ENCODE measurements around the gene CD70.

DNA sequence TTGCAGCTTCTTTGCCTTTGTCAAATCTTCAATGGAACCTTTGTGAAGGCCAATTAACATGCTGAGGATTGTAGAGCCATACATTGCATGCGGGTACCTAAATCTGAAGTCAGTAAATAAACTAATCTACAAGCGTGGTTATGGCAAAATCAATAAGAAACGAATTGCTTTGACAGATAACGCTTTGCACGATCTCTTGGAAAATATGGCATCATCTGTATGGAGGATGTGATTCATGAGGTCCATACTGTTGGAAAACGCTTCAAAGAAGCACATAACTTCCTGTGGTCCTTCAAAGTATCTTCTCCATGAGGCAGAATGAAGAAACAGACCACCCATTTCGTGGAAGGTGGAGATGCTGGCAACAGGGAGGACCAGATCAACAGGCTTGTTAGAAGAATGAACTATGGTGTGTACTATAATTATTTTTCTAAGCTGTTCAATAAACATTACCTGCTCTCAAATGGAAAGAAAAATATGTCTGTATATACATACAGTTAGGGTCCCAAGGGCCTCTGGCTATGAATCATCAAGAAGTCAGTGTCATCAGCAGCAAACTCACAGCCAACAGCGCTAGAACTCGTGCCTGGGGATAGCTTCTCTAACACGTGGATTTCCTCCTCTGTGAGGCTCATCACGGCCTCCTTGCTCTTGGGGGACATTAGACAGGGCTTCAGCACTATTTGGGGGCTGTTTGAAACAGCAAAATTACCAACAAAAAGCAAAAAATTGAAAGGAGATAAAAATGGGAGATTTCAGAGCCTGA, 2.9 kb upstream of the CD70 start:
- TF ChIP-seq, protein P1, sequence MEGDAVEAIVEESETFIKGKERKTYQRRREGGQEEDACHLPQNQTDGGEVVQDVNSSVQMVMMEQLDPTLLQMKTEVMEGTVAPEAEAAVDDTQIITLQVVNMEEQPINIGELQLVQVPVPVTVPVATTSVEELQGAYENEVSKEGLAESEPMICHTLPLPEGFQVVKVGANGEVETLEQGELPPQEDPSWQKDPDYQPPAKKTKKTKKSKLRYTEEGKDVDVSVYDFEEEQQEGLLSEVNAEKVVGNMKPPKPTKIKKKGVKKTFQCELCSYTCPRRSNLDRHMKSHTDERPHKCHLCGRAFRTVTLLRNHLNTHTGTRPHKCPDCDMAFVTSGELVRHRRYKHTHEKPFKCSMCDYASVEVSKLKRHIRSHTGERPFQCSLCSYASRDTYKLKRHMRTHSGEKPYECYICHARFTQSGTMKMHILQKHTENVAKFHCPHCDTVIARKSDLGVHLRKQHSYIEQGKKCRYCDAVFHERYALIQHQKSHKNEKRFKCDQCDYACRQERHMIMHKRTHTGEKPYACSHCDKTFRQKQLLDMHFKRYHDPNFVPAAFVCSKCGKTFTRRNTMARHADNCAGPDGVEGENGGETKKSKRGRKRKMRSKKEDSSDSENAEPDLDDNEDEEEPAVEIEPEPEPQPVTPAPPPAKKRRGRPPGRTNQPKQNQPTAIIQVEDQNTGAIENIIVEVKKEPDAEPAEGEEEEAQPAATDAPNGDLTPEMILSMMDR (IDR thresholded peaks at IDR 0.05): no peak
- TF ChIP-seq EZH2 (IDR thresholded peaks at IDR 0.05; ENCODE audit: borderline replicate concordance, insufficient read depth, low read depth, low read length, poor library complexity, severe bottlenecking): no peak
